Measurements from ENCODE around the gene GAL3ST2. TPM values are rescaled to one million over a fixed set of nuclear protein-coding genes. Genes with fewer than 3 reads are reported as not detected.

The GAL3ST2 gene
- total and polyA plus RNA-seq, 2 of the 8 experiments (the other 6 are each of a cell fraction or from before 2014, with no cell fraction given), result not detected

GRCh38 chr2:241827394-241827793, 50.8 kb downstream of the GAL3ST2 start:
- no peaks in the 10 kb centered on the region for H4K20me1 ChIP-seq (replicated peaks in 1 of 2; ENCODE audit: control insufficient read depth in 1 of 2, insufficient read depth in 2 of 2, low read length in 2 of 2)
- ChIA-PET CTCF (ENCODE audit: partially characterized antibody) (no interaction called here), POLR2A (ENCODE audit: partially characterized antibody) (no interaction called here)
- H2BK12ac ChIP-seq (ENCODE audit: low read depth, low read length), result no peak overlapping the region
- H3K27me3 ChIP-seq (replicated peaks in 1 of 4; ENCODE audit: control insufficient read depth in 3 of 4, extremely low read depth in 1 of 4, insufficient read depth in 3 of 4, low read length in 3 of 4), result no peaks in the 10 kb centered on the region
- H3K9ac ChIP-seq (replicated peaks in 1 of 4; ENCODE audit: extremely low read depth in 1 of 4, low read depth in 3 of 4, low read length in 3 of 4), result no peak overlapping the region
- H2BK5ac ChIP-seq (ENCODE audit: low read depth, low read length), result no peak overlapping the region
- H3K79me2 ChIP-seq (ENCODE audit: control insufficient read depth in 1 of 2, insufficient read depth in 2 of 2, low read length in 2 of 2), result no peaks in the 10 kb centered on the region
- H3K4me2 ChIP-seq (ENCODE audit: insufficient read depth in 1 of 2, low read depth in 2 of 2, low read length in 2 of 2), result no peak overlapping the region
- no peak overlapping the region for H3K56ac ChIP-seq (replicated peaks; ENCODE audit: insufficient read length, low read depth, low read length)
- no peak overlapping the region for H2AK5ac ChIP-seq (ENCODE audit: low read depth, low read length)
- DNase-seq (ENCODE audit: low read depth in 1 of 2, low spot score in 2 of 2) (no peak), FAIRE-seq (no peak)
- H4K8ac ChIP-seq (ENCODE audit: extremely low read depth, insufficient read depth, low read length), result no peak overlapping the region
- H4K5ac ChIP-seq (ENCODE audit: insufficient read length, low read depth, low read length), result no peak overlapping the region
- no peak overlapping the region for H3K4ac ChIP-seq (replicated peaks; ENCODE audit: insufficient read length, low read depth, low read length)
- no peaks in the 10 kb centered on the region for H3K79me1 ChIP-seq (ENCODE audit: low read depth, low read length)
- H2BK120ac ChIP-seq (replicated peaks; ENCODE audit: low read depth, low read length), result no peak overlapping the region
- H3K36me3 ChIP-seq (ENCODE audit: control insufficient read depth in 2 of 4, insufficient read depth in 4 of 4, low read length in 3 of 4), result no peaks in the 10 kb centered on the region
- H3K18ac ChIP-seq (ENCODE audit: extremely low read depth, low read length), result no peak overlapping the region
- no peaks in the 10 kb centered on the region for H3K23me2 ChIP-seq (ENCODE audit: low read depth, low read length)
- no peak overlapping the region for H3K27ac ChIP-seq (ENCODE audit: low read depth, low read length)
- 93% methylated on average over 2 of the region's 2 CpGs; no CpG with 5 or more reads in 1 of the 2 experiments for WGBS, 2 experiments (ENCODE audit: extremely low coverage in 1 of 2, insufficient coverage in 1 of 2, insufficient read length in 1 of 2, insufficient replicate concordance in 2 of 2, low coverage in 1 of 2, low lambda C conversion rate in 2 of 2, missing lambda C conversion rate in 1 of 2)
- H2BK20ac ChIP-seq (ENCODE audit: low read length), result no peak overlapping the region
- no peak overlapping the region for H4K91ac ChIP-seq (replicated peaks; ENCODE audit: insufficient read length, low read length)
- peaks cover 0 to under 1% (median 0%) of the 10 kb centered on the region in 4 experiments; a peak in 1 of 7 replicates for H3K4me1 ChIP-seq (replicated peaks in 1 of 4; ENCODE audit: control insufficient read depth in 3 of 4, insufficient read depth in 4 of 4, low read length in 3 of 4)
- no peak overlapping the region for H3K4me3 ChIP-seq (ENCODE audit: extremely low read depth in 1 of 4, insufficient read depth in 2 of 4, low read depth in 3 of 4, low read length in 4 of 4)
- peaks cover 5 to 9% of the 10 kb centered on the region in 2 experiments; a peak in 3 of 4 replicates for H3K9me3 ChIP-seq (ENCODE audit: insufficient read depth in 2 of 2, low read depth in 1 of 2, low read length in 1 of 2)
- no peak for TF ChIP-seq SIRT6 (IDR thresholded peaks at IDR 0.05; ENCODE audit: low read length)
- TF ChIP-seq RBBP5 (IDR thresholded peaks at IDR 0.05; ENCODE audit: borderline replicate concordance, low read depth, low read length), result no peak
- no peak for TF ChIP-seq KDM4A (IDR thresholded peaks at IDR 0.05; ENCODE audit: low read depth, low read length, severe bottlenecking)
- TF ChIP-seq CHD2 (IDR thresholded peaks at IDR 0.05; ENCODE audit: low read length), result no peak
- TF ChIP-seq JUN (IDR thresholded peaks at IDR 0.05; ENCODE audit: low read depth, low read length), result no peak
- no peak for TF ChIP-seq TBP (IDR thresholded peaks at IDR 0.05; ENCODE audit: low read depth, low read length)
- TF ChIP-seq HDAC2 (IDR thresholded peaks at IDR 0.05; ENCODE audit: borderline replicate concordance in 1 of 2, low read depth in 2 of 2, low read length in 2 of 2), result no peak
- H2AFZ ChIP-seq (ENCODE audit: low read length), result no peak overlapping the region
- H3K14ac ChIP-seq (ENCODE audit: insufficient read length), result no peak overlapping the region
- no peak overlapping the region for H2BK15ac ChIP-seq (ENCODE audit: low read length)
- H3K23ac ChIP-seq (ENCODE audit: insufficient read length), result no peak overlapping the region

All from H1 (cell line).